Femur (tissue), 1 donor: ENCODE measurements around the gene SPNS2.

ENCODE experiments used
- DNase-seq: peaks from one replicate; pipeline ENCODE4 v3.0.0-alpha.2; 2017

SPNS2 gene

GRCh38 chr17:4480929-4481898, 17.5 kb upstream of the SPNS2 start:
- no peak for DNase-seq

DNA sequence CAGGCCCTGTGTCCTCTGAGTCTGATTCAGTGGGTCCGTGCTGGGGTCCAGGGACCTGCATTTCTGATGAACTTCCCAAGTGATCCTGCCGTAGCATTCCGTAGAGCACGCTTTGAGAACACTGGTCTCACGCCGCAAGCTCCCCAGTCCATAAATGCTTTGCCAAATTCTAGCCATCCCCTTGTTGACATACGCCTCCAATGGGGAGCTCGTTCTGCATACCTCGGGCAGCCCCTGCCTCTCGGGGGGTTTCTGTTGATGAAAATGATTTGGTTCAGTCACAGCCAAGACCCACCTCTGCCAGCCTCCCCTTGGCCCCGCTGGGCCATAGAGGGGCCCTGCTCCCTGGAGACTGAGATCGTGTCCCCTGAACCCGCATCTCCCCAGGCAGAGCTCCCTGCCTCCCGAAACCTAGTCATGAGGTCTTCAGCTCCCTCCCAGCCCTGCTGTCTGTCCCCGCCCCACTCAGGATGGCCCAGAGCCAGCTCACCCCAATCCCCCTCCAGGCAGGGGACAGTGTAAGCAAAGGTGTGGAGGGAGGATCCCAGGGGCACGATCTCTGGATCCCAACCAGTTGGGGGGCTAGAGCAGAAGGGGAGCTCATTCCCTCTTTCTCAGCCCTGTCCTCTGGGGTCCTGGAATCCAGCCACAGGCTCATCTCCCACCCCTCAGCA, 16.2 kb upstream of the SPNS2 start:
- no peak for DNase-seq

DNA sequence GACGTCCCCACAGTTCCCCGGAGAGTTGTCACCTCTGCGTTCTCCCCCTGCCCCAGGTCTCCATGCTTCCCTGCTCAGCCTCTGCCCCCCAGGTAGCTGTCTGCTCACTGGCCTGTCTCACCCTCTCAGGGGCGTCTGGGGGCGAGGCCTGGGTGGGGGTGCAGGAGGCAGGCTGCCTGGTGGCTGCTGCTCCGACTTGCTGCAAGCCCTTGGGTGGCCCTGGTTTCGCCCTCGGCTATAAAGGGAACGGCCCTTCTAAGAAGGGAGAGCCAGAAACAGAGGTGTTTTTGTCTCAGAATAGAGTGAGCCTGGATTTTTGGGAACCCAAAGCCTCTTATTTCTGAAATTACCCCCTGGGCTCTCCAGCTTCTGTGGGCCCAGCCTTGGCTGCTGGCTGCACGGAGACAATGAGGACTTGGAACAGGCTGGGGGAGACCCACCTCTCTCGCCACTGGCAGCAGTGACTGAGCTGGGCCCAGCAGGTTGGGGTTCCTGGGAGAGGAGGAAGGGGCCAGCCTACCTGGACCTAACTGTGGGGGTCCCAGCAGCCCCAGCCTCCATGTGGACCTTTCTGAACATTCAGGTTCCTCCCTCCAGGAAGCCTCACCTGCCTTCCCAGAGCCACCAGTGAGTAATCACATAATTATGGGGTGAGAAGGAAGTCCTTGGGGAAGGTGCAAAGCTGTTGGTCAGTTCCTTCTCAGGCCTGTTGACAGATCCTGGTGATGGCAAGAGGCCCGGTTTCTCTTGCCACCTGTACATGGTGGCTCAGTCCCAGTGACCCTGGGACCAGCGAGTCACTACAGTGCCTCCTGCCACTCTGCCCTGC, 15.5 kb upstream of the SPNS2 start:
- DNase-seq, result no peak

DNA sequence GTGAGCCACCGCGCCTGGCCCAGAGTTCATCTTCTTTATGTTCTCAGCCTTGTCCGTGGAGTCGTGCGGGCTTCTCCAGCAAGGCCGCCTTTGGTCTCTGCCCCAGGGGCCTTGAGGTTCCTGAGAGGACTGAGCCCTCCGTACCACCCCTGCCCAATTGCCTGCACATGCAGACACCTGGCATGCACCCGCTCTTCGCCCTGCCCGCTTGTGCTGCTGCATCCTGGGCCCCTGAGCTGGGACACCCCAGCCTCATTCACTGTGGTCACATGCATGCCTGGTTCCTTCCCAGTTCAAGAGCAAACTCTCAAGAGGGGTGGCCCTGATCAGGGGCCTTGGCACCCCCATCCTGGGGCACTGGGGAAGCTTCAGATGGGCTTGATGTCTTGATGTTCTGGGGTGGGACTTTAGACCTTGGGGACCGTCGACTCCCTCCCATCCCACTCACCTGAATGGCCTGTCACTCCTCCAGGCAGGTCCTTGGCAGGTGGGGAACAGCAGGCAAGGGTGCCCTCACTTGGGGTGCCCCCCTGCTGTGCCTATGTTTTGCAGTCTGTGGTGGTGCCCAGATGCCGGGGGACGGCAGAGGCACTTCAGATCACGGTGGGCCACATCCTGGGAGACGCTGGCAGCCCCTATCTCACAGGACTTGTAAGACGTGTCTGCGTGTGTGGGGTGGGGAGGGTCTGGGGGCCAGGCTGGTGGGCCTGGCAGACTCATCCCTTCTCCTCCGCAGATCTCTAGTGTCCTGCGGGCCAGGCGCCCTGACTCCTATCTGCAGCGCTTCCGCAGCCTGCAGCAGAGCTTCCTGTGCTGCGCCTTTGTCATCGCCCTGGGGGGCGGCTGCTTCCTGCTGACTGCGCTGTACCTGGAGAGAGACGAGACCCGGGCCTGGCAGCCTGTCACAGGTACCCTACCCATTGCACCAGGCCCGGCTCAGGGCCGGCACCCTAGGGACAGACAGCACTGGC, 12.7 kb upstream of the SPNS2 start:
- DNase-seq, result no peak

DNA sequence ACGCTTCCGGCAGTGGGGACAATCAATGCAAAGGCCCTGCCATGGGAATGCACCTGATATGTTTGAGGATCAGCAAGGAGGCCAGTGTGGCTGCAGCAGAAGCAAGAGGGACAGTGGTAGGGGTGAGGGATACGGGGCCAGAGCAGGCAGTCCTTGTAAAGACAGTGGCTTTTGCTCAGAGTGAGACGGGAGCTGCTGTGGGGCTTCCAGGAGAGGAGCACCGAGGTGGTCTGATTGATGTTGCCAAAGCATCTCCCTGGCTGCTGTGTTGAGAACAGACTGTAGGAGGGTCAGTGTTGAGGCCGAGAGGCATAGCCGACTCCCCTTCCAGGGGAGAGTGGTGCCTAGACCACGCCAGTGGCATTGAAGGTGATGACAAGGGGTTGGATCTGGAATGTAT, 11.4 kb upstream of the SPNS2 start:
- no peak for DNase-seq

DNA sequence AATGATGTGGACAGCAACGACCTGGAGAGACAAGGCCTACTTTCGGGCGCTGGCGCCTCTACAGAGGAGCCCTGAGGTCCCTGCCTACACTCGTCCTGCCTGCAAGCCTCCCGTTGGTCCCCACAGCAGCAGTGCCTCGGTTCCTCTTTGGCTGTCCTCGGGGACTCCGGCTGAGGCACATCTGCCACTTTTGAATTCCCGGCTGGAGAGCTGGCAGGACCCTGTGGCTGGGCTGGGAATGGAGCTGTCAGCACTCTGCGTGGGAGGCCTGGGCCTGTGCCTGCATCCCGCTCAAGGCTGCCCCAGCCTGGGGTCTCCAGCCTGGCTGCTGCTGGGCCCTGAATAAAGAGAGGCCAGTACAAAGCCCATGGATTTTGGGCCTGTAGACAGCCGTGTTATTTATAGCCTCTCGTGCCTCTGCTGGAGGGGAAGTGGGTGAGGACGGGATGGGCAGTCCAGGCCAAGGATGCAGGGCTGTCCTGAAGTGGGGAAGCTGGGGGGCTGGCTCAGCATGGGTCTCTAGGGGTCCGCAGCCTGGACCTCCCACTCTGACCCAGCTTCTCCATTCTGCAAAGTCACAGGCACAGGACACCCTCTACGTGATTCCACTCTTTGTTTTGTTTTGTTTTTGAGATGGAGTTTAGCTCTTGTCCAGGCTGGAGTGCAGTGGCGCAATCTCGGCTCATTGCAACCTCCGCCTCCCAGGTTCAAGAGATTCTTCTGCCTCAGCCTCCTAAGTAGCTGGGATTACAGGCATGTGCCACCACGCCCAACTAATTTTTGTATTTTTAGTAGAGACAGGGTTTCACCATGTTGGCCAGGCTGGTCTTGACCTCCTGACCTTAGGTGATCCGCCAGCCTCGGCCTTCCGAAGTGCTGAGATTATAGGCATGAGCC, 10.6 kb upstream of the SPNS2 start:
- DNase-seq, result no peak

DNA sequence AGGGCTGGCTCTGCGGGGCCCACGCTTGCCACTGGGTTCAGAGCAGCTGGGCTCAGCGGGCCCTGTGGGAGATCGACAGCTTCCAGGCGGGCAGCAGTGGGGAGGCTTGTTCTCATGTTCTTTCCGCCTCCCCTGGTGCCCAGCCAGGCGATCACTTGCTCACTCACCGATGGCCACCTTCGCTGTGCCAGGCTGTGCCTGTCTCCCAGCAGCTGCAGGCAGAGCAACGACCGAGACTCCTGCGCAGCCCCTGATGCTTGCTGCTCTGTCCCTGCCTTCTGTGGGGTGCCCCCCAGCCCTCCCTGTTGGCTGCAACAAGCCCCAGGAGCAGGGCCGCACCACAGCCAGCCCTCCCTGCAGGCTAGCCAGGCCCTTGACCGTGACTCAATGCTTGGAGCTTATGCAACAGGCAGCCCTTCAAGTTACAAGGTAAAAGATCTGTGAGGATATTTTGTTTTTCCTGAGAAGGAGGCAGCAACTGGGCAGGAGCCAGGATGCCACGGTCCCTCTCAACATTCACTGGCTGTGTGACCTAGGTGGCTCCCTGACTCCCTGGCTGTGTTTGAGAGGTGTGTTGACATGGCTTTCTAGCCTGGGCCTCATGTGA, 9.6 kb upstream of the SPNS2 start:
- no peak for DNase-seq

- no peak for DNase-seq
Observed at GRCh38 chr17:4490109-4490591, 8.5 kb upstream of the SPNS2 start.

- no peak for DNase-seq
Observed at GRCh38 chr17:4490637-4491061, 8.0 kb upstream of the SPNS2 start.

- peak; percentile 62 for DNase-seq
Observed at GRCh38 chr17:4492721-4493561, 5.7 kb upstream of the SPNS2 start.

DNA sequence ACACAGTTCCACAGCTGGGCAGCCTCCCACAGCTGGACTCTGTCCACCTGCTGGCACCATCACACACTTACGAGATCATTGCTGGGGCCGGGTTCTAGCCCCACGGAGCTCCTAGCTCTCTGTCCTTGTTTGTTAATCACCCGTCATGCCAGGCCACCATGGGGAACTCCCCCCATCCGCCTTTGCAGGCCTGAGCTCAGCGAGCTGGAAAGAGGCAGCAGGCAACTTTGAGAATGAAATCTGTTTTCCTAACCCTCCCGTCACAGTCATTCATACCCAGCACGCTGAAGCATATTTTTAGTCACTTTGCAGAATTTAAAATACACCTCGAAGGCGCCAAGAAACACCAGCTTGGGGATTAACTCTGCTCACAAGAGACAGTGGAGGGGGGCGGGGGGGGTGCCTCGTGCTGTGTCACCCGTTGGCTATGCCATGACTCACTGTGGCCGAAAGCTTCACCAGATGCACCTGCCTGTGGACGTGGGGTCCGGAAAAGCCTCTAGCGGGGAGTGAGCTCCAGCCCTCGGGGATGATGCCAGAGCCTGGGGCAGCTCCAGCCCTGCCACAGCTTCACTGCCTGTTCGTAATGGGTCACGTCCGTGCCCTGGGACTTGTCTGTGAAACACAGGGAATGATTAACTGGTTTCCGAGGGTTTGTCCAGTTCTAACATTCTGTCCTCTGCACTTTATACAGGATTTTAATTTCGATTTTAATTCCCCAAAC, 1.4 kb upstream of the SPNS2 start:
- DNase-seq, result no peak

DNA sequence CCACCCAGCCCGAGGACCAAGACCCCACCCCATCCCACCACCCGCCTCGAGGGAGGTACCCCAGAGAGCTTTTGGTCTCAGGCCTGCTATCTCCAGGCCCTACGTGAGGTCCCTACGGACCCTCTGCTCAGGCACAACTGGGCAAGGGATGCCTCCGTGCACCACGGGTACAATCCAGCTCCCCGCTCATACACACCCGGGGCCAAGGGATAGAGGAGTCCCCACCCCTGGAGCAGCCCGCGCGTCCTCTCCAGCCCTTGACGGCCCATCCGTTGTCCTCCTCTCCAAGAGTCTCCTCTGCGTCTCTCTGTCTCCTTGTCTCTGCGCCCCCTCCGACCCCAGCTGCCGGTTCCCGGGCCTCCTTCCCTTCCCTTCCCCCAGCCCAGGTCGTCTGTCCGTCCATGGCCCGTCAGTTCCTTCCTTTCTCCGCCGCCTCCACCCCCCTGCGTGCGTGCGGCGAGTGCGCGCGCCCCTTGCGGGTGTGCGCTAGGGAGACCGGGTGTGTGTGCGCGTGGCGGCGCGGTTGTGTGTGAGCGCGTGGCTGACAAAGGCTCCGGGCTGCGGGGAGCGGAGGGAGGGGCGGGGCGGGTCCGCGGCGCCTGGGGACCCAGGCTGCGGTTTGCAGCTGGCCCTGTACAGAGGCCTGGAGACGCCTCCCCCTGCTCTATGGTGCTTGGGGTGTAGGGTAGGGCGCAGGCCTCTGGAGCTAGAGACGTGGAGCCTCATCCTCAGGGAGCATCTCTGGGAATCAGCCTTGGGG, 930 bp downstream of the SPNS2 start:
- DNase-seq, result peak; percentile 56

DNA sequence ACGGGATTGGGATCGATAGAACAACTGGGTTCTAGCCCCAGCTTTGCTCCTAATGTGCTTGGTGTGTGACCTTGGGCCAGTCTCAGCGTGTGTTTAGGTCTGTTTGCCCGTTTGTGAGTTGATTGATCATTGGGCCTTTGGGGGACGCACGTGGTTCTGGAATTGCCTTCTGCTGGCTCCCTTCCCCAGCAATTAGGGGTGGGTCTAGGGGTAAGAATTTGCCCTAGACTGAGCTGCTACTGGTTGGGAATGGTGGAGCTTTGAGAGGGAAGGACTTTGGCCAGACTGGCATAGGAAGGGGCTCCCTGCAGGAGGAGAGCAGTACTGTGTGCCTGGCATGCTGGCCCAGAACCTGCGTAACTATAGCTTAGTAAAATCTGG, 1.5 kb downstream of the SPNS2 start:
- DNase-seq, result no peak

- no peak for DNase-seq
Observed at GRCh38 chr17:4501295-4501949, 2.7 kb downstream of the SPNS2 start.

DNA sequence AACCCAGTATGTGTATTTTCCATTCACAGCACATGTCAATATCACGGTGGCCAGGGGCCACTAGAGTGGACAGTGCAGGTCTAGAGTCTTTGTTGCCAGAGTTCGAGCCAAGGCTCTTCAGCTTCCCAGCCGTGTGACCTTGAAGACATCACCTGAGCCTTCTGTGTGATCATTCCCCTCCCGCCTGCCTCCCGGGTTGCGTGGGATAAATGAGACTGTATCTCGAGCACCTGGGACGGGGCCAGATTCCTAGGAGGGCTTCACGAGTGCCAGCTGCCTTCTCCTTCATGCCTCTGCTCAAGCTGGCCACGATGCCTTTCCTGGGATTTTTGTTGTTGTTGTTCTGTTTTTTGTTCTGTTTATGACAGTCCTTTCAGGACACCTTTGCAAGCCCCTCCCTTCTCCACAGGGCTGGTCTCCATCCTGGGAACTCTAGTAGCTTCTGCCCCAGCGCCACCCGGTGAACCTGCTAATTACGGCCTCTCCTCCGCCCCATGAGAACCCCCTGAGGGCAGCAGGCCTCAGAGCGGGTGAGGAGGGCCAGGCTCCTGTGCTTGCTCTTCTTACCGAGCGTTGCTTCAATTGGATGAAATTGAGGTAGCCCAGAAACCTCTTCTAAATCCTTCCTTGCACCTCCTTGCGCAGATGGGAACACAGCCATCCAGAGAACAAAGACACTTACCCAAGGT, 3.9 kb downstream of the SPNS2 start:
- no peak for DNase-seq

GRCh38 chr17:4503283-4504025, 4.8 kb downstream of the SPNS2 start:
- DNase-seq, result no peak
